SH-SY5Y (cell line): ENCODE measurements around the gene VPS8.

ENCODE experiments used
- GATA2 ChIP-seq: IDR thresholded peaks from 2 replicates; pipeline ENCODE4 v1.6.1; 2011; ENCODE audit warnings: mild to moderate bottlenecking, low read depth, low read length
- GATA3 ChIP-seq: IDR thresholded peaks from 2 replicates; pipeline ENCODE4 v1.6.1; 2011; ENCODE audit warnings: low read depth, mild to moderate bottlenecking, low read length, moderate library complexity

The VPS8 gene

GRCh38 chr3:184919651-184920050 is 107.7 kb downstream of the VPS8 start:
- TF ChIP-seq GATA3 = no peak
- TF ChIP-seq GATA2 = no peak

- TF ChIP-seq GATA3 (no peak), GATA2 (no peak)
These were observed 112.6 kb downstream of the VPS8 start for GRCh38 chr3:184924547-184924946.

DNA sequence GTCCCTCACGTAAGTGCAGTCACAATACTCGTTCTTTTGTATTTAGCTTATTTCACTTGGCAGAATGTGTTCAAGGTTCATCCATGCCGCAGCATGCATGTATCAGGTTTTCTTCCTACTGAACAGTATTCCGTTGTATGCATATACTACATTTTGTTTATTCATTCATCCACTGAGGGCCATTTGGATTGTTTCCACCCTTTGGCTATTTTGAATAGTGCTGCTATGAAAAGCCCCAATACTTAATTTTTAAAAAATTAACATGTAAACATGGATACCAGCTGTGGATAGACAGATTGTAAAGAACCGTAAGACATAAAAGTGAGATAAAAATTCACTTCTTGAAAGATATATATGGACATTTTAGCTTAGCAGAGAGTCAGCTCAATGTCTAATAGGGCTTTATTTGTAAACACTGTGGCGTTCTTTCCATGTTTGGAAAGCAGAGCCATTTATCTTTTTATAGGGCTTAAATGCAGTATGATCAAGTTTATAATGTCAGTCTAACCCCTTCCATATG is 115.9 kb downstream of the VPS8 start:
- no peak for TF ChIP-seq GATA3
- TF ChIP-seq GATA2 = no peak

GRCh38 chr3:184932777-184933176 is 120.8 kb downstream of the VPS8 start:
- TF ChIP-seq GATA2 (no peak), GATA3 (no peak)

DNA sequence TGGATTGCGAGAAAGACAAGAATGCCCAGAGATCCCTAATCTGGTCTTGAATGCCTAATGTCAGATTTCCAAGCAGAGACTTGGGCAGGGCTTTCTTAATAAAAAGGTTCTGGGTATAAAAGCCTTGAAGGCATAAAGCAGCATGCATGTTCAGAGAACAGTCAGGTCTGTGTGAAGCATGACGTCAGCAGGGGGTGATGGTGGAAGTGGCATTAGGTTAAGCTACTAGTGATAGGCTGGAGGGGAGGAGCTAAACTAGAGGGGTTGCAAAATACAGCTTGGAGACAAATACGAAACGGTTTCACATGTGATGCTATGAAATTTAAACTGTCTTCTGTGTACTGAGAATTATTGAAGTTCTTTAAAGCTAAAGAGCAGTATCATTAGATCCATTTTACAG is 125.6 kb downstream of the VPS8 start:
- TF ChIP-seq GATA2 (no peak), GATA3 (no peak)

DNA sequence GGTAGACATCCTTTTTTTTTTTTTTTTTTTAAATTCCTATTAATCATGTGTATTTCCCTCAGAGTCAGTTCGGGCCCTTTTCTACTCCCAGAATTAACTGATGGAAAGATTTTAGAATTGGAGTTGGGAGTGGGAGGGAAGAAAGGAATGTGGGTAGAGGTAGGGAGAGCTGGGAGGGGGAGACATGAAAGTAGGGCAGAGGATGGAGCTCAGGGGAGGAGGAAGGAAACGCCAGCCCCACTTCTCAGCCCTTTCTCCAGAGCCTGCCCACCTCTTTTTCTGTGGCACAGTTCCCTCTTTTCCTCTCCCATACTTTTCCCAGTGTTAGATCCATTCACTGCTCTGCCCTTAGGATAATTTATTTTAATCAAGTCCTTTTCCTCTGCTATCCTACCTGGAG is 129.4 kb downstream of the VPS8 start:
- TF ChIP-seq GATA2 (no peak), GATA3 (no peak)

GRCh38 chr3:184942735-184943134 is 130.8 kb downstream of the VPS8 start:
- TF ChIP-seq GATA2 = no peak
- TF ChIP-seq GATA3 = no peak

DNA sequence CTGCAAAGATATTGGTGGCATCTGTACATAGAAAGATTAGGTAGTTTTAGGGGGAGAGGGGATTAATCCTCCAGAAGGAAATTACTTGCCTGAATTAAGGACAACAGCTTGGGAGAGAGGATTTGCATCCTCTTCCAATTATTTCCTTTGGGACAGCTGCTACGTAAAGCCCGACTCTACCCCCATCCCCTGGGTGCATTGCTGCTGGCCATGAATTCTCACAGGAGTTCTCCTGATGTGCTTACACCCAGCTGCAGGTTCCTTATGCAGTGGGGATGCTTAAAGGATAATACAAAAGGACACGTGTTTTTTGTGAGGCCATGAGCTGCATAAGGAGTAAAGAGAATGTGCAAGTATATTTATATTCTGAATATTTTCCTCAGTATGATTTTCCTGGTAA is 132.3 kb downstream of the VPS8 start:
- TF ChIP-seq GATA2 = no peak
- no peak for TF ChIP-seq GATA3

GRCh38 chr3:184945886-184946625 is 134.1 kb downstream of the VPS8 start:
- TF ChIP-seq GATA2 (no peak), GATA3 (no peak)

DNA sequence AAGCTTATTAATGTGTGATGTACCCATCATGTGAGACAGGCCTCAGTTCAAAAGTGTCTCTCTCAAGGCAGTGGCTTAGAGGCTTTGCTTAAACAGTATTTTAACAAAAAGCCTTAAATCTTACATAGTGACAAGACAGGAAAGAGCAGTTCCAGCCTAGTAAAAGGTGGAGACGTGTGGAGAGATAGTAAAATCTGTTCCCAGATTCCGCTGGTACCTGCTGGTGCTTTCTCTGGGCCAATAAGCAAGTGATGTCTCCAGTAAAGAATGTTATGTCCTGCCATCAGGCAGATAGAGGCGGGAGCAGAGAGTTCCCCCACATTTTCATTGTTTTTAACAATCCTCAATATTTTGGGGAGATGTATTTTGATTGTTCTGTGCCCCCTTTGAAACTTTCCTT is 135.0 kb downstream of the VPS8 start:
- TF ChIP-seq GATA3 (no peak), GATA2 (no peak)

GRCh38 chr3:184949251-184949965 is 137.4 kb downstream of the VPS8 start:
- TF ChIP-seq GATA2 (no peak), GATA3 (no peak)

DNA sequence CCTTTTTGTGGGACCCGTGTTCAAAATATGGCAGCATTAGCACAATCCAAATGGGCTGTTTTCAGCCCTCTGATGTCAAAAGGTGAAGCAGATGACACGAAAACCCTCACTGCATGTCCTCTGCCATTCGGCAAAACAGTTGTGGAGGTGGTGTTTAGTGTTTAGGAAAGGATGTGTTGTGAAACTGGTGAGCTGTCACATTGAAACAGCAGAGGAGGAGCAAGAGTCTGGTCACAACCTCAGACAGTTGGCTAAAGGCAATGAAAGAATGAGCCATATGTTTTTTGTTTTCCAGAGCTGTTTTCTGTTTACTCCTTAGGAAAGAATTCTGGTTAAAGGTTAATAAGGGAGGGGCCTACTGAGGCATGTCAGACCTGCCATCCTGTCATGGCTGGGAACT is 140.7 kb downstream of the VPS8 start:
- TF ChIP-seq GATA2 (no peak), GATA3 (no peak)

GRCh38 chr3:184953401-184953800 is 141.4 kb downstream of the VPS8 start:
- 0 out of 2 replicates have a peak, but pooled peaks have one; percentile 19 for TF ChIP-seq GATA3
- peak; percentile 76 for TF ChIP-seq GATA2

DNA sequence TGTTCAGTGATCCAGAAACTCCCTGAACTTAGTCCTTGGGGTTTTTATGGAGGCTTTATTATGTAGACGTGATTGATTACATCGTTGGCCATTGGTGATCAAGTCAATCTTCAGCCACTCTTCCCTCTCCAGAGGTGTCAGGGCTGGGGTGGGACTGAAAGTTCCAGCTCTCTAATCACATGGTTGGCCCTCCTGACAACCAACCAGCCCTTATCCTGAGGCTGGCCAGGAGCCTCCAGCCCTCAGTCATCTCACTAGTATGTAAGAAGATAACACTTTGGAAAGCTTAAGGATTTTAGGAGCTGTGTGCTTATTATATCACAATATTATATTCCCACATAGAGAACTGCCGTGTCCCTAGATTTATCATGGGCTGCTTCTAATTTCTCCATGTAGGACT is 142.3 kb downstream of the VPS8 start:
- no peak for TF ChIP-seq GATA2
- no peak for TF ChIP-seq GATA3
